Endodermal cell (in vitro differentiated cells): ENCODE data around the gene KIF6. TPM values are rescaled to one million over a fixed set of nuclear protein-coding genes. Genes with fewer than 3 reads are reported as not detected.

ENCODE experiments used
- DNase-seq: peaks from one replicate; pipeline ENCODE4 v3.0.0-alpha.2; 2017
- H3K27ac ChIP-seq: 2 replicates; pipeline ENCODE4 v1.5.1; 2013; ENCODE audit warnings: mild to moderate bottlenecking, low read depth, low read length, moderate library complexity
- H3K27me3 ChIP-seq: 2 replicates; pipeline ENCODE4 v1.6.1; 2013; ENCODE audit warnings: mild to moderate bottlenecking, low read length, moderate library complexity; ENCODE audit not compliant: insufficient read depth, control insufficient read depth, poor library complexity, severe bottlenecking
- H3K36me3 ChIP-seq: 2 replicates; pipeline ENCODE4 v1.7.0; 2013; ENCODE audit warnings: mild to moderate bottlenecking, low read length, moderate library complexity; ENCODE audit not compliant: control insufficient read depth, insufficient read depth
- H3K4me1 ChIP-seq: one replicate; pipeline ENCODE4 v1.7.0; 2013; ENCODE audit warnings: low read length; ENCODE audit not compliant: control insufficient read depth, insufficient read depth
- H3K4me3 ChIP-seq: 2 replicates; pipeline ENCODE4 v1.5.1; 2013; ENCODE audit warnings: mild to moderate bottlenecking, low read length, moderate library complexity
- H3K9ac ChIP-seq: 2 replicates; pipeline ENCODE4 v1.6.1; 2013; ENCODE audit warnings: mild to moderate bottlenecking, low read length, moderate library complexity; ENCODE audit not compliant: poor library complexity, severe bottlenecking; ENCODE audit errors: extremely low read depth
- H3K9me3 ChIP-seq: 2 replicates; pipeline ENCODE4 v1.6.1; 2013; ENCODE audit warnings: mild to moderate bottlenecking, low read length, moderate library complexity; ENCODE audit not compliant: control insufficient read depth
- H3K27ac Mint-ChIP-seq: 2 replicates; pipeline ENCODE4 v1.8.0; 2020; ENCODE audit warnings: mixed read lengths
- H3K27me3 Mint-ChIP-seq: 2 replicates; pipeline ENCODE4 v1.8.0; 2021; ENCODE audit warnings: mild to moderate bottlenecking, mixed read lengths; ENCODE audit not compliant: insufficient read depth
- H3K36me3 Mint-ChIP-seq: 2 replicates; pipeline ENCODE4 v1.8.0; 2020; ENCODE audit warnings: low read depth, mixed read lengths
- H3K4me1 Mint-ChIP-seq: 2 replicates; pipeline ENCODE4 v1.8.0; 2020; ENCODE audit warnings: mixed read lengths
- H3K4me3 Mint-ChIP-seq: 2 replicates; pipeline ENCODE4 v1.8.0; 2020; ENCODE audit warnings: mild to moderate bottlenecking, moderate library complexity, mixed read lengths
- H3K9me3 Mint-ChIP-seq: 2 replicates; pipeline ENCODE4 v1.8.0; 2020; ENCODE audit warnings: mild to moderate bottlenecking, mixed read lengths
- WGBS, 2 experiments: methylation state at CpG; one replicate each; pipeline versions ENCODE4 v1.1.5 to v1.1.7; 2013; ENCODE audit warnings: missing lambda C conversion rate in 2 of 2, mixed read lengths in 1 of 2; ENCODE audit not compliant: insufficient coverage in 1 of 2, insufficient read length in 1 of 2; 5-methylcytosine and 5-hydroxymethylcytosine counted together
- total RNA-seq, 2 donors: library from RNA; stranded (reverse); fragmentation: NEBNext Ultra II Directional in 1 of 2; extraction: Animal tissue kit (Norgen Biotek cat#: 25700) in 1 of 2; gene quantifications; 2 replicates in 1 of 2; 3 replicates in 1 of 2; pipeline ENCODE4 v1.2.1, GENCODE V29; 2021
- TF ChIP-seq, protein P1 (sequence below): fragments of 200-600 bp; sonication (generic); conservative IDR thresholded peaks from 2 replicates; pipeline ENCODE4 v1.5.0; 2021; ENCODE audit warnings: antibody characterized with exemption, mild to moderate bottlenecking

The KIF6 gene
- total RNA-seq, 2 donors from 2014 or later = 0.62 to 1.1 TPM

DNA sequence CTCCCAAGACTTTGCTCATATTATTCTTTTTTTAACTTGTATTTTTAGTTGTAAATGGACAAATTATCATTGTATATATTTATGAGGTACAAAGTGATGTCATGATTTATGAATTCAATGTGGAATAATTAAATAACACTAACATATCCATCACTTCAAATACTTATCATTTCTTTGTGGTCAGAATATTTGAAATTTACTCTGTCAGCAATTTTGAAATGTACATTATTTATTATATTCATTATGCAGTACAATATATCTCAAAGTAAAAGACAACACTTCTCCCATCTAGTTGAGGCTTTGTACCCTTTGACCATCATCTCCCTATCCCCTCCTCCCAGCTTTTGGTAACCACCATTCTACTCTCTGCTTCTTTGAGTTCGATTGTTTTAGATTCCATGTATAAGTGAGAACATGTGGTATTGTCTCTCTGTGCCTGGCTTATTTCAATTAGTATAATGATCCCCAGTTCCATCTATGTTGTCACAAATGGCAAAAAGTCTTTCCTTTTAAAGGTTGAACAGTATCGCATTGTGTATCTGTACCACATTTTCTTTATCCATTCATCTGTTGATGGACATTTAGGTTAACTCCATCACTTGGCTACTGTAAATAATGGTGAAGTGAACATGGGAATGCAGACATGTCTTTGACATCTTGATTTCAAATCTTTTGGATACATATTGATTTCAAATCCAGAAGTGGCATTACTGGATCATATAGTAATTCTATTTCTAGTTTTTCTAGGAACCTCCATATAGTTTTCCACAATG lies 197.2 kb downstream of the KIF6 start:
- Histone ChIP-seq H3K27me3 (peaks cover 3% of the 10 kb centered on the region), H3K9ac (no peak overlapping the region), H3K4me1 (no peaks in the 10 kb centered on the region), H3K36me3 (no peaks in the 10 kb centered on the region), H3K9me3 (peaks cover 11% of the 10 kb centered on the region), H3K4me3 (no peak overlapping the region), H3K27ac (no peak overlapping the region)
- Mint-ChIP-seq H3K36me3 (no peaks in the 10 kb centered on the region), H3K27me3 (no peaks in the 10 kb centered on the region), H3K4me1 (no peaks in the 10 kb centered on the region), H3K4me3 (no peak overlapping the region), H3K9me3 (peaks cover 15% of the 10 kb centered on the region), H3K27ac (no peak overlapping the region)
- WGBS, 2 experiments = 85% methylated on average over 2 of the region's 2 CpGs; no CpG with 5 or more reads in 1 of the 2 experiments
- DNase-seq = no peak
- TF ChIP-seq, protein P1, sequence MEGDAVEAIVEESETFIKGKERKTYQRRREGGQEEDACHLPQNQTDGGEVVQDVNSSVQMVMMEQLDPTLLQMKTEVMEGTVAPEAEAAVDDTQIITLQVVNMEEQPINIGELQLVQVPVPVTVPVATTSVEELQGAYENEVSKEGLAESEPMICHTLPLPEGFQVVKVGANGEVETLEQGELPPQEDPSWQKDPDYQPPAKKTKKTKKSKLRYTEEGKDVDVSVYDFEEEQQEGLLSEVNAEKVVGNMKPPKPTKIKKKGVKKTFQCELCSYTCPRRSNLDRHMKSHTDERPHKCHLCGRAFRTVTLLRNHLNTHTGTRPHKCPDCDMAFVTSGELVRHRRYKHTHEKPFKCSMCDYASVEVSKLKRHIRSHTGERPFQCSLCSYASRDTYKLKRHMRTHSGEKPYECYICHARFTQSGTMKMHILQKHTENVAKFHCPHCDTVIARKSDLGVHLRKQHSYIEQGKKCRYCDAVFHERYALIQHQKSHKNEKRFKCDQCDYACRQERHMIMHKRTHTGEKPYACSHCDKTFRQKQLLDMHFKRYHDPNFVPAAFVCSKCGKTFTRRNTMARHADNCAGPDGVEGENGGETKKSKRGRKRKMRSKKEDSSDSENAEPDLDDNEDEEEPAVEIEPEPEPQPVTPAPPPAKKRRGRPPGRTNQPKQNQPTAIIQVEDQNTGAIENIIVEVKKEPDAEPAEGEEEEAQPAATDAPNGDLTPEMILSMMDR = no peak

- DNase-seq = no peak
- peaks cover 8% of the 10 kb centered on the region for H3K27me3 ChIP-seq
- H3K4me3 ChIP-seq = no peak overlapping the region
- Mint-ChIP-seq H3K4me3 (no peak overlapping the region), H3K4me1 (no peaks in the 10 kb centered on the region), H3K27ac (no peak overlapping the region), H3K9me3 (no peaks in the 10 kb centered on the region), H3K27me3 (no peaks in the 10 kb centered on the region), H3K36me3 (no peaks in the 10 kb centered on the region)
- H3K36me3 ChIP-seq = no peaks in the 10 kb centered on the region
- H3K27ac ChIP-seq = no peak overlapping the region
- TF ChIP-seq, protein P1 = no peak
- H3K9me3 ChIP-seq = no peaks in the 10 kb centered on the region
- 92 to 100% methylated on average over 1 to 2 of the region's 2 CpGs for WGBS, 2 experiments
- H3K4me1 ChIP-seq = peaks cover 8% of the 10 kb centered on the region
- H3K9ac ChIP-seq = no peak overlapping the region
These were observed 201.2 kb downstream of the KIF6 start for GRCh38 chr6:39524007-39524406.

DNA sequence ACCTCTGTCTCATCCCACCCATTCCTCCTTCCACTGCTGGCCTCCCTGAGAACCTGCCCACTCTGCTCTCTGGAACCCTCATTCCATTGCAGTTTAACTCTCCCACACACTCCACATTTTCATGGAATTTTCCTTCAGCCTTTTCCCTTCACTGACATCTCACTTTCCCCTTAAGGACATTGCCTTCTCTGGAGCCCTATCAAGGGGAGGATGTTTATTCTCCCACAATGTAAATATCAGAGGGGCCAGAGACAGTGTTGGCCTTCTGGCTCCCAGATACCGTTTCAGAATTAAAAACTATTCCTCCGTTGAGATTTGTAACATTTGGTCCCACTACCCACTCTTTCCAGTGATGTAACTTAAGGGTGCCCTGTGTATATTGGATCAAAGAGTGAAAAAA lies 203.2 kb downstream of the KIF6 start:
- H3K27me3 ChIP-seq = peaks cover 8% of the 10 kb centered on the region
- H3K36me3 Mint-ChIP-seq = no peaks in the 10 kb centered on the region
- TF ChIP-seq, protein P1 = no peak

More for the DNA sequence above, 203.2 kb downstream of the KIF6 start:
- H3K27me3 Mint-ChIP-seq = no peaks in the 10 kb centered on the region
- Histone ChIP-seq H3K9me3 (no peaks in the 10 kb centered on the region), H3K4me1 (peaks cover 8% of the 10 kb centered on the region), H3K9ac (no peak overlapping the region), H3K27ac (no peak overlapping the region), H3K4me3 (no peak overlapping the region), H3K36me3 (no peaks in the 10 kb centered on the region)
- DNase-seq = no peak
- no peaks in the 10 kb centered on the region for H3K9me3 Mint-ChIP-seq
- H3K4me1 Mint-ChIP-seq = no peaks in the 10 kb centered on the region
- WGBS, 2 experiments = 86% methylated on average over 2 of the region's 2 CpGs; no CpG with 5 or more reads in 1 of the 2 experiments
- H3K27ac Mint-ChIP-seq = no peak overlapping the region
- H3K4me3 Mint-ChIP-seq = no peak overlapping the region
